ENCODE results near the gene DOK6. TPM values are rescaled to one million over a fixed set of nuclear protein-coding genes. Genes with fewer than 3 reads are reported as not detected.

The DOK6 gene
- total and polyA plus RNA-seq, 2 experiments from 2014 or later: 0.29 to 0.42 TPM

GRCh38 chr18:69490072-69490471 is 89.4 kb downstream of the DOK6 start:
- ATAC-seq (no peak), DNase-seq (ENCODE audit: low spot score) (no peak)
- H4K20me1 ChIP-seq (replicated peaks; ENCODE audit: insufficient read depth): no peaks in the 10 kb centered on the region
- H3K36me3 ChIP-seq (ENCODE audit: insufficient read depth): no peaks in the 10 kb centered on the region
- no peak overlapping the region for H3K4me3 ChIP-seq
- Mint-ChIP-seq H3K27me3 (ENCODE audit: insufficient read depth, low read depth, poor library complexity) (no peaks in the 10 kb centered on the region), H3K27ac (no peak overlapping the region), H3K4me3 (no peak overlapping the region), H3K4me1 (peaks cover under 1% of the 10 kb centered on the region; the same call in 2 of the 3 replicates), H3K9me3 (peaks cover 4% of the 10 kb centered on the region; the same call in 2 of the 3 replicates), H3K36me3 (ENCODE audit: low read depth) (no peaks in the 10 kb centered on the region)
- no peaks in the 10 kb centered on the region for H3F3A ChIP-seq (replicated peaks; ENCODE audit: low read depth)
- no peaks in the 10 kb centered on the region for H3K9me2 ChIP-seq (ENCODE audit: insufficient read depth)
- H2AFZ ChIP-seq: no peak overlapping the region
- H3K79me2 ChIP-seq (replicated peaks; ENCODE audit: insufficient read depth): no peaks in the 10 kb centered on the region
- H3K27ac ChIP-seq (ENCODE audit: low read depth): no peak overlapping the region
- TF ChIP-seq STAT1 (IDR thresholded peaks at IDR 0.05; ENCODE audit: unreplicated experiment) (no peak), EZH2phosphoT487 (IDR thresholded peaks at IDR 0.05; ENCODE audit: unreplicated experiment) (no peak), ZNF331 (CRISPR knock-in tag; IDR thresholded peaks at IDR 0.05; ENCODE audit: low read depth) (no peak), JUNB (IDR thresholded peaks at IDR 0.05; ENCODE audit: unreplicated experiment) (no peak), NANOG (IDR thresholded peaks at IDR 0.05; ENCODE audit: borderline replicate concordance) (no peak), POLR2AphosphoS5 (IDR thresholded peaks at IDR 0.05; ENCODE audit: low read depth) (no peak), REST (IDR thresholded peaks at IDR 0.05; ENCODE audit: unreplicated experiment) (no peak), CREB1 (CRISPR knock-in tag; IDR thresholded peaks at IDR 0.05; ENCODE audit: low read depth) (no peak)
- no peaks in the 10 kb centered on the region for H3K4me1 ChIP-seq (ENCODE audit: insufficient read depth)
- H3K4me2 ChIP-seq: no peak overlapping the region
- no peaks in the 10 kb centered on the region for H3K27me3 ChIP-seq (ENCODE audit: insufficient read depth)

- no peak overlapping the region for H3K27ac Mint-ChIP-seq
- Histone ChIP-seq H3K4me2 (no peak overlapping the region), H3K9me2 (ENCODE audit: insufficient read depth) (no peaks in the 10 kb centered on the region), H3K4me3 (no peak overlapping the region), H3K4me1 (ENCODE audit: insufficient read depth) (no peaks in the 10 kb centered on the region), H3K27me3 (ENCODE audit: insufficient read depth) (no peaks in the 10 kb centered on the region), H3F3A (replicated peaks; ENCODE audit: low read depth) (no peaks in the 10 kb centered on the region), H3K79me2 (replicated peaks; ENCODE audit: insufficient read depth) (no peaks in the 10 kb centered on the region), H2AFZ (no peak overlapping the region), H3K36me3 (ENCODE audit: insufficient read depth) (no peaks in the 10 kb centered on the region), H3K27ac (ENCODE audit: low read depth) (no peak overlapping the region), H4K20me1 (replicated peaks; ENCODE audit: insufficient read depth) (no peaks in the 10 kb centered on the region)
- no peak overlapping the region for H3K4me3 Mint-ChIP-seq
- H3K4me1 Mint-ChIP-seq: no peaks in the 10 kb centered on the region
- peaks cover under 1% of the 10 kb centered on the region; the same call in 1 of the 3 replicates for H3K36me3 Mint-ChIP-seq (ENCODE audit: low read depth)
- no peak for ATAC-seq
- H3K9me3 Mint-ChIP-seq: peaks cover 6% of the 10 kb centered on the region
- H3K27me3 Mint-ChIP-seq (ENCODE audit: insufficient read depth, low read depth, poor library complexity): no peaks in the 10 kb centered on the region
- no peak for DNase-seq (ENCODE audit: low spot score)
- TF ChIP-seq ZNF331 (CRISPR knock-in tag; IDR thresholded peaks at IDR 0.05; ENCODE audit: low read depth): no peak
- no peak for TF ChIP-seq REST (IDR thresholded peaks at IDR 0.05; ENCODE audit: unreplicated experiment)
- no peak for TF ChIP-seq ETS1 (IDR thresholded peaks at IDR 0.05)
- no peak for TF ChIP-seq CTCF (conservative IDR thresholded peaks at IDR 0.05; ENCODE audit: low read depth in 2 of 2)
These were observed 90.1 kb downstream of the DOK6 start for GRCh38 chr18:69490813-69491212.
